Stimulated activated CD8-positive, alpha-beta memory T cell treated with anti-CD3 and anti-CD28 coated beads, Interleukin-15, amount 100 ng/mL, for 4 hours (primary cell): ENCODE measurements around the gene IL17D.
A peak's percentile ranks its signal among the peaks of the same experiment; 100 is the strongest.
"Not testable (repeated sequence)": the region's sequence is repeated elsewhere in the genome, so short reads cannot be mapped to it uniquely, and the experiment has no call there.

Source experiments
- DNase-seq, 2 donors: peaks; one replicate each; pipeline ENCODE4 v3.0.0-alpha.2; 2020; ENCODE audit warnings: low read depth in 2 of 2

The IL17D gene, protein sequence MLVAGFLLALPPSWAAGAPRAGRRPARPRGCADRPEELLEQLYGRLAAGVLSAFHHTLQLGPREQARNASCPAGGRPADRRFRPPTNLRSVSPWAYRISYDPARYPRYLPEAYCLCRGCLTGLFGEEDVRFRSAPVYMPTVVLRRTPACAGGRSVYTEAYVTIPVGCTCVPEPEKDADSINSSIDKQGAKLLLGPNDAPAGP

GRCh38 chr13:20702915-20703779, at the start of gene IL17D:
Gene IL17D, plus strand, starts transcription at chr13:20703699. Its CDS starts 303 bp downstream, at chr13:20704002.
- DNase-seq: peak in 1 of 2 donors; percentile 30

DNA sequence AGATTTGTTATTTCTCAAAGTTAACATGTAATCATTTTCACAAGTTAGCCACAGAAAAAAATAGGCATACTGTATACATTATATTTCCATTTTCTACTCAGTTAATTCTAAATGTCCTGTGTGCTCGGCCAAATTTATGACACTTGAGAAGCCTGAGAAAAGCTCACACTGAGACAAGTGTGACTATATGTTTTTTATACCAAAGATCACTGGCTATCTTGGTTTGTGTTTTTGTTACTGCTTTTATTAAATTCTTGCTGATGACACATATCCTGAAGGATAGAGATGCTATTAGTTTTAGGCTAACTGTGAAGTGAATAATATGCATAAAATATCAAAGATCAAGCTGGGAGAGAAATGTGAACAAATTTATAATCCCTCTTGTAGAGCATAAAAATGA, 49.3 kb upstream of the IL17D start:
- DNase-seq: no peak

- no peak for DNase-seq
Measured at GRCh38 chr13:20658451-20659040, 45.0 kb upstream of the IL17D start.

DNA sequence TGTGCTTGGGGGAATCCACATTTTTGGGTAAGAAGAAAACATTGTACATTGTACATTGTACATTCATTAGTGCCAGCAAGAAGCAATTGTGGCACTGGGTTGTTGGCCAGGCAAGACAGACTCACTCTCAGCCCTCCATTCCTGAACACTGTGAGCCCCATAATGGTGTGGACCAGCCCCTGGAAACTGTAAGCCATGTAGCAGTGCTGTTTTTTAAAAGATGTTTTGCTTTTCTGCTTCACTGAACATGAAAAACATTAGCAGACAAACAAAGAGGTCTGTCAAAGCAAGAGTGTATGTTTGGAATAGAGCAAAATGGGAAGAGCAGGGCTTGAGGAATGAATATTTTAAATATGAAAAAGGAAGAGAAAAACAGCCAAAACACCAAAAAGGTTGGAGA, 39.1 kb upstream of the IL17D start:
- no peak for DNase-seq

GRCh38 chr13:20666948-20667347, 36.6 kb upstream of the IL17D start:
- DNase-seq: no peak

DNA sequence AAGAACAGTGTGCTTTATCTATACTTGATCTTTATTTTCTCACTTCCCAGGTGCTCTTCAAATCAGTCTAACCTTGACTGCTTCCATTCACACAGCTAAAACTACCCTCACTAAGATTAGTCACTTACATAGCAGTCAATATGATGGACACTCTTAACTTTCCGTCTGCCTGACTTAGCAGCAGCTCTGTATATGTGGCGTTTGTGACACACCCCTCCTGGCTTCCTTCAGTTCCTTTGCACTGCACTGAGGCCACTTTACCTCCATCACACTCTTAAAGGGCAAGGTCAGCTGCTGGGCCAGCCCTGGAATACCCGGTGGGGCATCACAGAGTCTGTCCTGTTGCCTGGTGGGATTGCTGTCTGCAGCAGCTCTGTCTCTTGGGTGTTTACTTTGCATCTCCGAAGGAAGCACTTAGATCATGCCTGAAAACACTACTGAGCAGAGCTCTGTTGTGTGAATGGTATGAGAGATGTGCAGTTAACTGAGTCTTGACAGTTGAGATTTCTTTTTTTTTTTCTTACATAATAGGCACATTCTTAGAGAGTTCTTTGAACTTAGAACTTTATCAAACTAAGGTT, 35.6 kb upstream of the IL17D start:
- DNase-seq: no peak

- no peak for DNase-seq
Measured at GRCh38 chr13:20669162-20669561, 34.3 kb upstream of the IL17D start.

GRCh38 chr13:20671789-20672188, 31.7 kb upstream of the IL17D start:
- no peak for DNase-seq

GRCh38 chr13:20672772-20673171, 30.7 kb upstream of the IL17D start:
- no peak for DNase-seq

DNA sequence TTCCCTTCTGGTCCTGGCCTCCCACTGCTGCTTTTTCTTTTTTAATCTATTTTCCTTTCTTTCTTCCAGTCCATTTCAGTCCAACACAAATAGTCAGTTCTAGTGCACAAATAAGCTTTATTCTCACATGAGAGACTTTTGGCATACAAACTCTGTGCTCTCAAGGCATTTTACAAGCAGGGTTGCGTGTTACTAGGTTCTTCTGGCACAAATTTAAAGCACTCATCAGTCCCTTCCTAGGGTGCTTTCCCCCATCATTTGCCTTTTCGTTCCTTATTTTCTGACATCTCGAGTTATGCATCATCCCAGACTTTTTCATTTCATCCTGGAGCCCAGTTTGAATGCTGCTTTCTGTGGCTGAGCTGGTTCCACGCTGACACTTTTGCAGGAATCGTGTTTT, 29.8 kb upstream of the IL17D start:
- no peak for DNase-seq

DNA sequence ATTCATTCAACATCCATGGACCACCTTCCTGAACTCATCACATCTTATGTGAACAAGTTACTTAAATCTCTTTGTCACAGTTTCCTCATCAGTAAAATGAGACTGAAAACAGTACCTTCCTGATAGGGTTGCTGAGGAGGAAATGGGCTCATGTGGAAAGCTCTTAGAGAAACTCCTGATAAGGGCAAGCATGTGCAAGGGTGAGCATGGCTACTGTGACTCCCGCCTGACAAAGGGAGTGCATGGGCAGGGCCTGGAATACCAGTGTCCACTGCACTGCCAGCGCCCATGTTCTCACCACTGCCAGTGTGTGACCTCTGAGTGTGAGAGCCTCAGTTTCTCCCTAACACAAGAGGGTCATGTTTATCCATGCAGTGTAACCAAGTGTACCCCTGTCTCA, 27.3 kb upstream of the IL17D start:
- no peak for DNase-seq

GRCh38 chr13:20678606-20679005, 24.9 kb upstream of the IL17D start:
- DNase-seq: not testable (repeated sequence)

GRCh38 chr13:20679879-20680278, 23.6 kb upstream of the IL17D start:
- no peak for DNase-seq

GRCh38 chr13:20680416-20681080, 23.0 kb upstream of the IL17D start:
- no peak for DNase-seq

GRCh38 chr13:20681481-20681880, 22.0 kb upstream of the IL17D start:
- not testable (repeated sequence) for DNase-seq

DNA sequence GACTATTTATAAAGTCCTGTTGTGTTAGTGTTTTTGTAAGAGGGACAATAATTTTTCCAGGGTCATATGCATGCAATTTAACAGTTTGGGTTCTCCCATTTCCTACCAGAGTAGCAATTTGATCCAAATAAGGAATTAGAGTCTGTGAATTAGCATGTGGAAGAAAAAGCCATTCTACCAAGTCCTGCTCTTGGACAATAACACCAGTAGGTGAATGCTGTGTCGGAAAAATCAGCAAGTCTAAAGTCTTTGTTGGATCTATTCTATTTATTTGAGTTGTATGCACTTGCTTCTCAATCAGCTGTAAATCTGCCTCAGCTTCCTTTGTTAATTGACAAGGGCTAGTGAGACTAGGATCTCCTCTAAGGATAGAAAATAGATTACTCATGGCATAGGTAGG, 21.4 kb upstream of the IL17D start:
- no peak for DNase-seq

DNA sequence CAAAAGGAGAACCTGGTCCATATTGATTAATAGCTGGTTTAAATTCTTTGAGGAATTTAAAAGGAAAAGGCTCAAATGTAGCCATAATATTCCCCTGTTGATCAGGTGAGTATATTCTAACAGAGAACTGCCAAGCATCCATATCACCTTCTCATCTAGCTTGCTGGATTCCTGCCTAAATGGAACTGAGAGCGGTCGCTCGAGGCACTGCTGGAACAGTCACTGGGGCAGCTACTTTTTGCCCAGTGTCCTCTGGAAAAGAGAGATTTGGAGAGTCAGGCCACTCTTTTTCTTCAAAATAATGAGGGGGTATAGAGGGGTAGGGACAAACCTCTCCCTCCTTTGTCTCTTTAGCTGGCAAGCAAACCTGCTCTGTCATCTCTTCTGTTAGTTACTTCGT, 19.5 kb upstream of the IL17D start:
- no peak for DNase-seq

- no peak for DNase-seq
Measured at GRCh38 chr13:20684546-20684945, 19.0 kb upstream of the IL17D start.

DNA sequence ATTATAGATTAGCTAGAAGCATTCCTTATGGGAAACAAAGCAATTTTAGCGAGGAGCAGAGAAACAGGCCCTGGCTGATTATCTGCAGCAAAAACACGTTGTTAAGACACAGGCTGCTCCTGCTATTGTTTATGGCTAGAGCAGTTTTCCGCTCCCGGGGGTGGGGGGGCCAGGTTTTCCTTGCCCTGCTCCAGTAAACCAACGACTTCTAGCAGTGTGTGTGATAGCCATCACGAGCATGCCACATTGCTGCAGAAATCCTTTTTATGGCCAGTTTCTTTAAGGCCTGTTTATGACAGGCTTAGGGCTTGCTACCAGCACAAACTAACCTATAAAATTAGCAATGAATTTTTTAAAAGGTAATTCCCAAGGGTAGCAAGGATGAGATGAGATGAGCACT, 18.4 kb upstream of the IL17D start:
- DNase-seq: no peak

DNA sequence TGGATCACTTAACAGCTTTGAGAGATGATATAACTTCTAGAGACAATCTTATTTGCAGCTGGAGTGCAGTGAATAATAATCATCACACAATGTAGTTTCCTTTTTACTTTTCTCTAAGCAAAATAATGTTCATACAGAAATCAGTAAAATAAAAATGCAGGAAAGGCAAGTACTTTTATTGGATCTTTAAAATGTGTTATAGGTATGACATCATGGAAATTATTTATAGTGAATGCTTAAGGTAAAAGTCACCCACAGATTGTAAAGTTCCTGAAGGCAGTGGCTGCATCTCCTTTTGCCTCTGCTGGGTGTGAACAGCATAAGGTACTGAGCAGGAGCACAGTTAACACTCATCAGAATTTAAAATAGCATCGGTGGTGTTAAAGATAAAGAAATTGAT, 17.3 kb upstream of the IL17D start:
- no peak for DNase-seq

DNA sequence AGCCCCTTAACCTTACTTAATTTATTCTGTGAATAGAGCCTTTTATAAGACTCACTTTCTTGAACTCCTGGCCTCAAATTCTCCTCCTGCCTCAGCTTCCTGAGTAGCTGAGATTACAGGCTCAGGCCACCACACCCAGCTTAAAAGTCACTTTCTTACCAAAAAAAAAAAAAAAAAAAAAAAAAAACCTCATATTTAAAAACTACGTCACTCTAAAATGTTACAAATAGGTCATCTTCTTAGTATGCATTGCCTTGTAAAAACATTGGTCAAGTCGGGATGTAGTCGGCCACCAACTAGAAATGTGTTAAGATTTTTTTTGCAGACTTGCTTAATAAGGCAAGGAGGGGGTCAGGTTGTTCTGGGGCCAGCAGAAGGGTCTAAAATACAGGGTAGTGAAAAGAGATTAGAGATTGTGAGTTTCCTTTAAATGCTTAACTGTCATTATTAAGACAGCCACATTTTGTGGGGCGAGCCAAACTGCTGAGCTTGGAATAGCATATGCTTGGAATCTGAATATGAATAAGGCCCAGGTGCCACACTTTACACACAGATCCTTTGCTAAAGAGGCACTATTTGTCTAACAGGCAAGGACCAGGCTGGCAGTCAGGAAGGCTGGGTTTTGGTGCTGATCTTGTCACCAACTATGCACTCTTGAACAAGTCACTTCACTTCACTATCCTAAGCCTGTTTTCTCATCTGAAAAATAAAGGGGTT, 16.5 kb upstream of the IL17D start:
- no peak for DNase-seq
